Stimulated activated CD8-positive, alpha-beta memory T cell treated with anti-CD3 and anti-CD28 coated beads, Interleukin-12 subunit alpha, Interleukin-12 subunit beta, amount 100 ng/mL, for 24 hours (primary cell): ENCODE data around the gene EXOC6B.

Experiments
- DNase-seq: peaks from one replicate; pipeline ENCODE4 v3.0.0-alpha.2; 2020; ENCODE audit errors: extremely low read depth

The EXOC6B gene

GRCh38 chr2:72134997-72135800, 690.6 kb downstream of the EXOC6B start:
- no peak for DNase-seq

DNA sequence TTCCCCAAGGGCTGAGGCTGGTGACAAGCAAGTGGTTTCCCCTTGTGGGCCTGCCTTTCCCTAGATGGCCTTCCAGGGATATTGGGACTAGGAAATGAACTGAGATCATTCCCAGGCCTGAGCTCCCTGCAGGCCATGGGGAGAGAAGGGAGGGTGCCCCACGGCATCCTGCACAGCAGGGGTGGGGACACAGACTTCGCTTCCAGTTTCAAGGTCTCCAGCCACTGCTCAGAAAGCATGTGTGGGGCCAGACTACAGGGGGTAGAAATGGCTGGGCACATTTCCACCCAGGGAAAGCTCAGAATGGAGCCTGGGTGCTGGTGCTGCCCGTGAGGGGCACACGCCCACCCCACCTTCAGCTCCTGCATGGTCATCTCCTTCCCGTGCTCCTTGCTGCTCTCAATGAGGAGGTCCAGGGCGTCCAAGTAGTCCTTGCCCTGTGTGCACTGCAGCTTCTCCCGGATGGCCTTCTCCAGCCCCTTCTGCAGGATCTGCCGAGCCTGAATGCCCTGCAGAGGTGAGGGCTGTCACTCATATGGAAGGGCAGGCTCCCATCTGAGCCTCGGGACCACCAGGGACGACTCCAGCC, 691.3 kb downstream of the EXOC6B start:
- DNase-seq, result no peak

DNA sequence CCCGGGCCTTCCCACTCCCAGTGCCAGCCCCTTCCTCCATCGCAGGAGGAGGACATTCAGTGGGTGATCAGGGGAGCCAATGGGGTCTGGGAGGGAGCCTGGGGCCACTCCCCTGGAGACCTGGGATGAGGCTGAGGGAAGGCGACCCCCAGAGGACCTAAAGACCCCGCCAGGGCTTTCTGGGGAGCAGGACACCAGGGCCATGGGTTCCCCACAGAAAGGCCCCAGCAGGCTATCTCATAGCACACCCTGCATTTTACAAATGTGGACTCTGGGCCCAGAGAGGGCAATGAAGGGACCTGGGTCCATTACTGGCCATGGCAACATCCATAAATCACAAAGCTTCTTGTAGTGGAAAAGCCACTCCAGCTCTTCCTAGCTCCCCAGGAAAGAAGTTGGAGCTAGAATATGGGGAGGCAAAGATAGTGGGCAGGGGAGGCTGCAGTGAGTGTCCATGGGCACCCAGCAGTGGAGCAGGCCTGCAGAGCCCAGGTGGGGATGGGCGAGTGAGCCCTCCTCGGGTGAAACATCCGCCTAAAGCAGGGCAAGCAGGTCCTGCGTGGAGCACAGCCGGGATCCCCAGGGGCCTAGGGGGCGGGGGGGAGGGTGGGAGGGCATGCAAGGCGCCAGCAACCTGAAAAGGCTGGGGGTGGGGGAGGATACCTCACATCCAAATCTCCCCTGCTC, 692.0 kb downstream of the EXOC6B start:
- DNase-seq, result no peak

DNA sequence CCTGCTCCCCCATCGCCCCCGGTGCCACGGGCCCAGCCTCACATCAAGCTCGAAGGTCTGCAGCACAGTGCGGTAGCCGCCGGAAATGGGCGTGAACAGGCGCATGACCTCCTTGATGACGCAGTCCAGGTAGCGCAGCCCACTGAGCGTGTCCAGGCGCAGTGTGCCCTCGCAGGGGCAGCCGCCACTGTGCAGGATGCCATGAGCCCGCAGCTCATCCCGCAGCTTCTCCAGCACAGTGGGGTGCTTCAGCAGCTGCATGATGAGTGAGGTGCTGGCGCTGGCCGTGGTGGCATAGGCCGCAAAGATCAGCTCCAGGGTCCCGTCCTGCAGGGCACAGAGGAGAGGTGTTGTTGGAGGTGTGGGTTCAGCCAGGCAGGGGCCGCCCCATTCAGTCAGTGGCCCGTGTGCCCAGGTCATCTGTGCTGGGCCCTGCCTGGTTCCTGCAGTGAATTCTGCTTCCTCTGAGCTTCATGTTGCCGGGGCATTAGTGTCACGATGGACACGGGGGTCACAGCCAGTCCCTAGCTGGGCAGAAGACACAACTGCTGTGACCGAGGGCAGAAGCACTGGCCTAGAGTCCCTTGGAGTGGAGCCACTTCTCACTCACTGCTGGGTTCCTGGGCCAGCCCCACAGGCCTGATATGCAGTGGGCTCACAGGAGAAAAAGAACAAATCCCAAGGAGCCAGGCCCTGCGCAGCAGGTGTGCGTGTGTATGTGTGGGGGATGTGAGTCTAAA, 692.7 kb downstream of the EXOC6B start:
- DNase-seq, result no peak

DNA sequence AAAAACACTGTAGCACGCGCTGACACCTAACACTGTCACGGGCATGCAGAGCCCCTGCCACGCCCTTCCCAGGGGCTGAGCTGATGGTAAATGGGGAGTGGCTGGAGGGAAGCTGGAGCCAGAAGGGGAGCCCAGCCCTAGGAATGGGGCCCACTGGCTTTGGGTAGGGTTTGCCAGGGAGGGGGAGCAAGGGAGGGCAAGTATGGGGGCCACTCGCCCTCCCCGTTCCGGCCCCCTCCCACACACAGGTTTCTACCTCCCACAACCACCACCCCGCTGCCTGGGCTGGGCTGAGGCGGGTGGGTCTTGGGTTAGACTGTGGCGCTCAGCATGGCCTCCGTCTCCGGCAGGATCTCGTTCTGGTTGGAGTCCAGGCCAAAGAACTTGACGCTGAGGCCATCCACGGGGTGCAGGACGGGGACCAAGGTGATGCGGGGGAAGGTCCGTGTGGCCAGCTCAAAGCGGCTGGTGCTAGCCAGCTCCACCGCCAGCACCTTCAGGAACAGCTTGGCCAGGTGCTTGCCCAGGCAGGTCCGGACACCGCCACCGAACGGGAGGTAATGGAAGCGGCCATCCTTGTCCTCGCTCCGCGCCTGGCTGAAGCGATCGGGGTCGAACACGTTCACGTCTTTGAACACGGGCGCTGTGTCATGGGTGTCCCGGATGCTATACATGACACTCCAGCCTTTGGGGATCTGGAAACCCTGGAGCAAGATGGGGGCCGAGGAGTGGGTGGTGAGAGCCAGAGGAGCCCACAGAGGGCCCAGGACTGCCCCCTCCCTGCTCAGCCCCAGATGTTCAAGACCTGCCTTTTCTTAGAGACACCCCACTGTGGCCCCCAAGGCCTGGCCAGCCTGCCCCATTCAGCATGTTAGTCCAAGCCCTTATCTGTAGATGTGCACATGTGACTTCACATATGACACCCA, 693.7 kb downstream of the EXOC6B start:
- no peak for DNase-seq

DNA sequence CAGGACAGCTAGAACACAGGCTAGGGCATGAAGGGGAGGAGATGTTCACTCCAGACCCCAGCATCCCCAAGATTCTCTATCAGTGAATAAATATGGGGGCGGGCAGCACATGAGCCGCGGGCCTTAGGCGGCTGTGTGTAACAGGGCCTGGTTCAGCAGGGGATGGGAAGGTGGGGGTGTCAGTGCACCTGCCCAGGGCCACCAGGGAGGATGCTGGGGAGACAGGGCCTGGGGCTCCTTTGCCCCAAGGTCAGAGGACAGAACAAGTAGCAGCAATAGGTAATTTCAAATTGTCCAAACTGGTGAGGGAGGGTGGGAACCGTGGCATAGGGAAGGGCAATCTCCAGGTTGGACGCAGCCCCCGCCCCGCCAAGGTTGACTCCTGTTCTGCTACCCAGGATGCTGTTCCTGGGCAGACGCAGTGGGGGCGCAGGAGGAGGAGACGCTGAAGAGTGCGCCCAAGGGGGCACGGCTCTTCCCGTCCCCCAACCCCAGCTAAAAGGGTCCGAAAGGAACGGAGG, 694.4 kb downstream of the EXOC6B start:
- no peak for DNase-seq

DNA sequence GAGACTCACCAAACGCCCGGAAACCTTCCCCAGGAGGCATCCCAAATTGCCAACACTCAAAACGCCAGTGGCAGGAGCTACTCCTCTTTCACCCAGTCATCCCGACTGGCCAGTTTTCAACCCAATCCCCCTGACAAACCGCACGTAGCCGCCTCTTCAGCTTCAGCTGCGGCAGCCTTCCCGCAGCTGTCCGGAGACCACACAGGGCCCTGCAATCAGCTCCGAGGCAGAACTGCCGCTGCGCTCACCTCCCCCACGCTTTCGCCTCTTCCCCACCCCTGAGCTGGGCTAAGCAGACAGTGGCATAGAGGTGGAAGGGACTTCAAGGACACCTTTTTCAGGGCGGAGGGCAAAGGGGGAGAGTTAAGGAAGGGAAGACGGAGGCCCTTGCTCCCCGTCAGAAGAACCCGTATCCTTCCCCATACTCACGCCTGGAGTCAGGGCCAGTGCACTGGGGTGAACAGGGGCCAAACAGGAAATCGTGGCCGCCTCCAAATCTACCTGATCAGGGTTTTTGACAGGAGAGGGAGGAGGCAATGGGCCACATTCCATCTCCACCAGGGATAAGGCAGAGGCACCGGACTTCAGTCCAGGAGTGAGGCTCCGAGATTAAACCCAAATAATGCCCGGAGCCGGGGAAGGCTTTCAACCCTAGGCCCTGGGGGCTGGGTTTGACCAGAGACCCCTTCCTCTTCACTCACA, 695.0 kb downstream of the EXOC6B start:
- DNase-seq, result no peak

DNA sequence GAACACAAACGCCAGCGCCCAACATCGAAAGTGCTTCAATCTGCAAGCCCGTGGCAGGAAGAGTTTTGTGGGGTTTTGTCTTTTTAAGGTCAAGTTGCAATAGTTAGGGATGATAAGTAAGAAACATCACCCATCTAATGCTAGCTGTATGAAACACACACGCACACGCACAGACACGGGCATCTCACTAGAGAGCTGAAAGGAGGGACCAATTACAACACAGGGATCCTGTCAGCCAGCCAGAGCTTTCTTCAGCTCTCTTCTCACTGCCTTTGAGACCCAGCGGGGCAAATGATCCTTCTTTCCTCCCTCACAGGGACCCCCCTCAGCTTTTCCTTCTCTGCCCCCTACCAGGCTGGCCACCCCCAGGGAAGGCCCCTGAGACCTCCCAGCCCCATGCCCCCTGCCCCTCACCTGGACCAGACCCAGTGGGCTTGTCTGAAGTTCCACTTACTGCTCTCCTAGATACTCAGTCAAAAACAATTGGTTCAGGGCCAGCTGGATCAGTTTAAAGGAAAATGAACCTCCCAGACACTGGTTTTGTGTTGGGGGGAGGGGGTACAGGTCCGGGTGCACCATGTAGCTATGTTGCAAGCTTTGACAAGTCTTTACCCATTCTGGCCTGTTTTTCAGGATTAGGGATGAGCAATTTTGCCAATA, 696.0 kb downstream of the EXOC6B start:
- no peak for DNase-seq

DNA sequence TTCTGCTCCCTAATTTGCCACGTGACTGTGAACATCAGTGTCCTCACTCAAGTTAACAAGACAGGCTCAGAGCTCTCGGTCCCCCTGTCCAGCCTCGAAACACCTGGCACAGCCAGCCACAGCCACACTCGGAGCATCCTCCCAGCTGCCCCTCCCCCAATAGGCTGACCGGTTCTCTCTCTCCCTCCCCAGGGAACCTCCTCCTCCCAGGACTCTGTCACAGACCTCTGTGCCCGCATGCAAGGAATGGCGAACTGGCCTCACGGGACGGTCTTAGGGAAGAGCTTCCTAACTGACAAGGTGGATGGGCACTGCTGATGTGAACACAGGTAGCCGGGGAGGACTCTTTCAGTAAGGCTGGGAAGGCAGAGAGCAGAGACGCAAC, 697.0 kb downstream of the EXOC6B start:
- no peak for DNase-seq

DNA sequence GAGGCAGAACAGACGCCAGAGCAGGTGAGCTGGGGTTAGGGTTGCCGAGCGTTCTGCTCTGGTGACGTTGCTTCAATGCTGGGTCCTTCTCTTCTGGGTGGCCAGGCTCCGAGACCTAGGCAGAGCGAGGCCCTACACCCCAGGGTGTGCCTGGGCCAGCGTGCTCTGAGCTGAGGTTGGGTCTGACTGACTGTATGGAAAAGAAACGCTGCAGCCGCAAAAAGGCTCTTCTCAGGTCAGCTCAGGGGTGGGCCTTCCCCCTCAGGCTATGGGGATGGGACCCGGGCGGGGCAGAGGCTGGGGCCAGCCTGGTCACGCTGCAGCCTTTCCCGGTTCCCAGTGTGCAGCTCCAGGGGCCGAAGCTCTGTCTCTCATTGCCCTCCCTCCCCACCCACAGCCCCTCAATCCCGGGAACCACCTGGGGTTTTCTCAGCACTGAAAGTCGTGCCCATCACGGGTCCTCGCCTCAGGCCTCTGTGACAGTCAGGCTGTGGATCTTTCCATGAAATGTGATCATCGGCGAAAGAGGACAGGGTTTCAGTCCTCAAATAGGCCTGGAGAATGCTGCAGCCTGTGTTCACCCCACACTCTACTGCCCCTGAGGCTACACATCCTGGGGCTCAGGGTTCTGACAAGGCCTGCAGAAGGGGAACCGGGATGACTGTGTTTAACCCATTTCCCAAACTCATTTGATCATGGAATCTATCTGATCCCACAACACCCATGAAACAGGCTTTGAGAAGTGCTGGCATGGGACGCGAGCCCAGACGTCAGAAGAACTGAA, 697.6 kb downstream of the EXOC6B start:
- DNase-seq, result no peak

- no peak for DNase-seq
These were observed 698.3 kb downstream of the EXOC6B start for GRCh38 chr2:72127401-72128058.

GRCh38 chr2:72126186-72127100, 699.4 kb downstream of the EXOC6B start:
- DNase-seq, result no peak
